GM21526 (cell line): ENCODE measurements around the gene STAB1.

Experiments used
- ATAC-seq: cut with Tn5 transposase; IDR thresholded peaks from one replicate; pipeline ENCODE4 v1.9.1; 2021; ENCODE audit warnings: moderate library complexity; ENCODE audit not compliant: unreplicated experiment, low FRiP score

The STAB1 gene, protein sequence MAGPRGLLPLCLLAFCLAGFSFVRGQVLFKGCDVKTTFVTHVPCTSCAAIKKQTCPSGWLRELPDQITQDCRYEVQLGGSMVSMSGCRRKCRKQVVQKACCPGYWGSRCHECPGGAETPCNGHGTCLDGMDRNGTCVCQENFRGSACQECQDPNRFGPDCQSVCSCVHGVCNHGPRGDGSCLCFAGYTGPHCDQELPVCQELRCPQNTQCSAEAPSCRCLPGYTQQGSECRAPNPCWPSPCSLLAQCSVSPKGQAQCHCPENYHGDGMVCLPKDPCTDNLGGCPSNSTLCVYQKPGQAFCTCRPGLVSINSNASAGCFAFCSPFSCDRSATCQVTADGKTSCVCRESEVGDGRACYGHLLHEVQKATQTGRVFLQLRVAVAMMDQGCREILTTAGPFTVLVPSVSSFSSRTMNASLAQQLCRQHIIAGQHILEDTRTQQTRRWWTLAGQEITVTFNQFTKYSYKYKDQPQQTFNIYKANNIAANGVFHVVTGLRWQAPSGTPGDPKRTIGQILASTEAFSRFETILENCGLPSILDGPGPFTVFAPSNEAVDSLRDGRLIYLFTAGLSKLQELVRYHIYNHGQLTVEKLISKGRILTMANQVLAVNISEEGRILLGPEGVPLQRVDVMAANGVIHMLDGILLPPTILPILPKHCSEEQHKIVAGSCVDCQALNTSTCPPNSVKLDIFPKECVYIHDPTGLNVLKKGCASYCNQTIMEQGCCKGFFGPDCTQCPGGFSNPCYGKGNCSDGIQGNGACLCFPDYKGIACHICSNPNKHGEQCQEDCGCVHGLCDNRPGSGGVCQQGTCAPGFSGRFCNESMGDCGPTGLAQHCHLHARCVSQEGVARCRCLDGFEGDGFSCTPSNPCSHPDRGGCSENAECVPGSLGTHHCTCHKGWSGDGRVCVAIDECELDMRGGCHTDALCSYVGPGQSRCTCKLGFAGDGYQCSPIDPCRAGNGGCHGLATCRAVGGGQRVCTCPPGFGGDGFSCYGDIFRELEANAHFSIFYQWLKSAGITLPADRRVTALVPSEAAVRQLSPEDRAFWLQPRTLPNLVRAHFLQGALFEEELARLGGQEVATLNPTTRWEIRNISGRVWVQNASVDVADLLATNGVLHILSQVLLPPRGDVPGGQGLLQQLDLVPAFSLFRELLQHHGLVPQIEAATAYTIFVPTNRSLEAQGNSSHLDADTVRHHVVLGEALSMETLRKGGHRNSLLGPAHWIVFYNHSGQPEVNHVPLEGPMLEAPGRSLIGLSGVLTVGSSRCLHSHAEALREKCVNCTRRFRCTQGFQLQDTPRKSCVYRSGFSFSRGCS (N-terminal part only)

GRCh38 chr3:52494886-52495495, at the start of gene STAB1:
STAB1 (plus strand) TSS chr3:52495338; CDS start chr3:52495414, 76 bp downstream.
- ATAC-seq: no peak

DNA sequence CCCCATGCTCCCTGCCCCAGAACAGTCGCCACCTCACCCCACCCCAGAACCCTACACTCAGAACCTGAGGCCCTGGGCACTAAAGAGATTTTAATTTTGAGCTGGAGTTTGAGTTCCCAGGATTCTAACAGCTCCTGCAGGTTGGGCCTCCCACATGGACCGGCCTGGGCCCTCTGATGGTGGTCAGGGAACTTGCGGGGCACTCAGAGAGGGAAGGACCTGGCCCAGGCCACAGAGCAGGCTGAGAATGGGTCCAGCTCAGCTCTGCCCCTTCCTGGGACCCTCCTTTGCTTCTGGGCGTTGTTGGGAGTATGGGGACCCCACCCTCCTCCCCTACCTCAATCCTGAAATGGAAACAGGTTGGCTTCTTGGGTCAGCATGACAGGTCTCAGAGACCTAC, 49.1 kb upstream of the STAB1 start:
- no peak for ATAC-seq

- ATAC-seq: no peak
Measured at GRCh38 chr3:52446631-52447511, 48.3 kb upstream of the STAB1 start.

GRCh38 chr3:52447512-52448355, 47.4 kb upstream of the STAB1 start:
- ATAC-seq: no peak

- ATAC-seq: no peak
Measured at GRCh38 chr3:52450489-52451236, 44.5 kb upstream of the STAB1 start.

DNA sequence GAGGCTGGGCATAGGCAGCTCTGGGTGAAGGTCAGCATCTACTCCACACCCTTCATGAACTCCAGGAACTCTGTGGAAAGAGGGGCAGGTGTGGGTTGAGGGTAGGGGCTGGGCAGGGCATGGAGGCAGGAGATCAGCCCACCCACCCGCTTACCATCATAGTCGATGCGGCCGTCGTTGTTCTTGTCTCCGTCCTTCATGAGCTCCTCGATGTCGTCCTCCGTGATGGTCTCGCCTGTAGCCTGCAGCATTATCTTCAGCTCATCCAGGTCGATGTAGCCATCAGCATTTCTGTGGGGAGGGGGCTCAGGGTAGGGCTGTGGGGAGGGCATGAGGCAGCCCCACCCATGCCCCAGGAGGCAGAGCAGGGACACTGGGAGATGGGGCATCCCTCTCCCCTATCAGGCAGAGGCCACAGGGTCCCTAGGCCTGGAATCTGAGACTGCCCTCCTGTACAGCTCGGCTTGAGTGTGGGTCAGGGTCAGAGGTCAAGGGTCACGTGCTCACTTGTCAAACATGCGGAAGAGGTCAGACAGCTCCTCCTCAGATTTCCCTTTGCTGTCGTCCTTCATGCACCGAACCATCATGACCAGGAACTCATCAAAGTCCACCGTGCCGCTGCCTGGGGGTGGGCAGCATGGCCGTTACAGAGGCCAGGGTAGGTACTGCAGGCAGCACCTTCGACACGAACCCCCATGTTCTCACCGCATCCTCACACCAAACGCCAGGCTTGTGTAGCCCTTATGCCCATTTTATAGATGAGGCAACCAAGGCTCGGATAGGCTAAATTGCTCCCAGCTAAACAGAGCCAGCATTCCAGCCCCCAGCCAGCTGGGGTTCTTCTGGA, 43.7 kb upstream of the STAB1 start:
- no peak for ATAC-seq

DNA sequence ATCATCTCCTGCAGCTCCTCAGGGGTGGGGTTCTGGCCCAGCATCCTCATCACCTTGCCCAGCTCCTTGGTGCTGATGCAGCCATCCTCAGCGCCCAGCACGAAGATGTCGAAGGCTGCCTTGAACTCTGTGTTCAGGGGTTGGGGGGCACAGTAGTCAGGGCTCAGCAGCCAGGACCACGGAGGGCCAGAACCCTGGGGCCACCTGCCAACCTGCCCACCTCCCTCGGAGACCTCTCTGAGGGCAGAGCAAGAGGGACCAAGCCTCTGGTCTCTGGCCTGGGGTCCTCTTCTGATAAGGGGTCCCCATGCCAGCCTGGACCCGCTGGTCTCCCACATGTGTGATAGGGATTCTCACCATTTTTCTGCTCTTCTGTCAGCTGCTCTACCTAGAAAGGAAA, 43.0 kb upstream of the STAB1 start:
- no peak for ATAC-seq

GRCh38 chr3:52452570-52453221, 42.4 kb upstream of the STAB1 start:
- no peak for ATAC-seq

GRCh38 chr3:52453496-52454249, 41.5 kb upstream of the STAB1 start, which contains the start of gene TNNC1:
TNNC1 (minus strand) TSS chr3:52454041; CDS start chr3:52454015, 26 bp downstream.
- no peak for ATAC-seq

- ATAC-seq: no peak
Measured at GRCh38 chr3:52454250-52454937, 40.7 kb upstream of the STAB1 start.

DNA sequence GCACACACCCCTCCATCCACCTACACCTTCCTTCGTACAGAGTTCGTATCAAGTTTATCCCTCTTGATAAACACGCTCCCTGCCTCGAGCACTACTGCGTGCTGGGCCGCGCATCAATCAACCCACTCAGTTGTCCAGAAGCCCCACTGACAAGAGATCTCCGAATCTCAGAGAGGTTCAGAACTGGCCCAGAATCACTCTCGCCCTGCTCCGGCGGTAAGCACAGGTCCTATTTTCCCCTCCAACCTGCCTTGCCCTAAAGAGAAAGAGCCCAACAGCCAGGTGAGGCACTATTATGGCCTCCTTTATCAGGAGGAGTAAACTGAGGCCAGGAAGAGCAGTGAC, 40.2 kb upstream of the STAB1 start:
- no peak for ATAC-seq

DNA sequence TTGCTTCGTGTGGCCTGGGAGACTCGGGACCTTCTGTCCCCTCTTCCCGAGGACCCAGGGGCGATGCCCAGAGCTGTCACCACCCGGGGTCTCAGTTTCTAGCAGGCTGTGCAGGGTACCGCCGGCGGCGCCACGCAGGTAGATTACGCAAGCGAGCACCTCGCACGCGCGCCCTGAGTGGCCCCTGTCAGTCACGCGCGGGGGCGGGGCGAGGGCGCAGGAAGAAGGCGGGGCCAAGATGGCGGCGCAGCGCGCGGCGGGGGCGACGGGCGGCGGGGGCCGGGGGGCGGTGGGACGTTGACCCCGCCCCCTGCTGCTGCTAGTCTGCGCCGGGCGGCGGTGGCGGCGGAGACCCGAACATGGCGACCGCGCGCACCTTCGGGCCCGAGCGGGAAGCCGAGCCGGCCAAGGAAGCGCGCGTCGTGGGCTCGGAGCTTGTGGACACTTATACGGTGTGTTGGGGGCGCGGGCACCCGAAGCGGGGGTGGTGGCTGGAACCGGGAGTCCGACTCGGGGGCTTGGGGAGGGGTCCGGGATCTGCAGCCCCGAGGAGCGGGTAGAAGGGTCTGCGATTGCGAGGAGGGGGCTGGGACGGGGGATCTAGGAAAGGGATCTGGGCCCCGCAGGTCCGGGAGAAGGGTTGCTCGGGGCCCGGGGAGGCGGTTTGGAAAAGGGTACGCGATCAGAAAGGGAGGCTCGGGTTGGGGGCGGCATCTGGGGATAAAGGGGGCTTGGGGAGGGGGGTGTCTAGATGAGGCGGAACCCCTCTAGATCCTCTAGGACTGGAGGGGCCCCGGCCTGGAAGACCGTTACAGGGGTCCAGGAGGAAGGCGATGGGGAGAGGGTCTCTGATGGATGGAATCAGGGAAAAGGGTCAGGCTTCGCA, 39.6 kb upstream of the STAB1 start, which contains the start of gene NISCH:
Gene NISCH, plus strand, starts transcription at position 322 of the 886 bp plus-strand sequence. Its CDS starts 38 bp downstream, at position 360.
- peak; percentile 69 for ATAC-seq

DNA sequence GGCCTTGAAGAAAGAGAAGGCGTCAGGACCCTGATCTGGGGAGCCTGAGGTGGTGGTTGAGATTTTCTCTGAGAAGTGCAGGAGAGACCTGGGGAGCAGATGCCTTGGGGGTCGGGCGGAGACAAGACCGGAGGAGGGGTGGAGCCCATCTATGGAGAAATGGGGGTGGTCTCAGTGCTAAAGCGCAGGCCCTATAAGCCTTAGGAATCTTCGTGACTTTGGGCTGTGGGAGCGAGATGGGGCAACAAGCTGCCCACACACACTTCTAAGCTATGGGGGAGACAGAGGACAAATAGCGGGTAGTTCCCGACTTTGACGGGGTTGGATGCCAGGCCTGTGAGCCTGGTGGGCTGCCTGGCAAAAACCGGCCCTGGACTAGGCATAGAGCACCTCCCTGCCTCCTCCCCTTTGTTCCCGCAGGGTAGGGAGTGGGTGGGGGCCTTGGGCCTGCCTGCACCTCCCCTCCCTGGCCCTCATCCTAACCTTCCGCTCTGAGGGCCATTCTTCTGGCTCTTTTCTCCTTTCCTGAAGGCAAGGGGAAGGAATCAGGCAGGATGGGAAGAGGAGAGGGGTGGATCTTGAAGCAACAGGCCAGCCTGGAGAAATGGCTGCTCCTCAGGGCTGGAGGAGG, 38.9 kb upstream of the STAB1 start:
- ATAC-seq: no peak
